Measurements from ENCODE around the gene TRIP13. TPM values are rescaled to one million over a fixed set of nuclear protein-coding genes. Genes with fewer than 3 reads are reported as not detected.
"Not testable (repeated sequence)": the region's sequence is repeated elsewhere in the genome, so short reads cannot be mapped to it uniquely, and the experiment has no call there.

The TRIP13 gene
- 8.8 TPM for polyA plus RNA-seq (2012; ENCODE audit: insufficient read depth, insufficient read length, low read depth)

GRCh38 chr5:892394-893136 is at the start of gene TRIP13, which contains the start of gene BRD9:
Gene TRIP13, plus strand, starts transcription at chr5:892884. Its CDS starts 115 bp downstream, at chr5:892999.
Gene BRD9, minus strand, starts transcription at chr5:892801. Its CDS starts 144 bp downstream, at chr5:892657.
- H3K4me3 ChIP-seq (ENCODE audit: low read depth, low read length): peak within 1 kb of the TSS; percentile 96
- H3K36me3 ChIP-seq: peaks cover 72% of the 10 kb centered on the region
- H3K4me1 ChIP-seq: no peaks in the 10 kb centered on the region
- no peak for TF ChIP-seq CTCF (IDR thresholded peaks at IDR 0.05; ENCODE audit: low read depth, low read length)
- peak; percentile 90 for DNase-seq
- no peaks in the 10 kb centered on the region for H3K27me3 ChIP-seq
- no peaks in the 10 kb centered on the region for H3K9me3 ChIP-seq

GRCh38 chr5:843371-843770 is 49.3 kb upstream of the TRIP13 start:
- H3K4me1 ChIP-seq; H3K36me3 ChIP-seq; H3K9me3 ChIP-seq; H3K27me3 ChIP-seq; H3K4me3 ChIP-seq (ENCODE audit: low read depth, low read length): not testable (repeated sequence)
- DNase-seq: peak; percentile 17

- peak; percentile 24 for DNase-seq
- not testable (repeated sequence) for H3K4me3 ChIP-seq (ENCODE audit: low read depth, low read length); H3K9me3 ChIP-seq; H3K27me3 ChIP-seq; H3K4me1 ChIP-seq; H3K36me3 ChIP-seq
These were observed 48.8 kb upstream of the TRIP13 start for GRCh38 chr5:843926-844325.

DNA sequence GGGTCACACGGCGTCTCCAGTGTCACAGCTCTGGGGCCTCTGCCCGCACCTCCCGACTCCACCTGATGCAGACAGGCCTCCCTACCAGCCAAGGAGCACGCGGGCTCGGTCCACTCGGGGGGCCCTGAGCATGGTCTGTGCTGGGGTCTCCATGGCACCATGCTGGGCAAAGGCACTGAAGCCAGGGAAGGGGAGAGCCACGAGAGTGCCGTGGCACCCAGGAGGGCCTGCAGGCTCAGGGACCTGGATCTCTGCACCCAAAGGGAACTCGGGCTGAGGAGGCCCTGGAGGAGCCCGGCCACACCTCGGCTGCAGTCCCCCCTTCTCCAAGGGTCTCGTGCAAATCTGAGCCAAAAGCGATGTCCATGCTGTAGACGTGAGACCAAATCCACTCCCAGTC is 48.3 kb upstream of the TRIP13 start:
- not testable (repeated sequence) for H3K4me3 ChIP-seq (ENCODE audit: low read depth, low read length); H3K36me3 ChIP-seq; H3K4me1 ChIP-seq; H3K27me3 ChIP-seq; H3K9me3 ChIP-seq
- DNase-seq: peak; percentile 7

DNA sequence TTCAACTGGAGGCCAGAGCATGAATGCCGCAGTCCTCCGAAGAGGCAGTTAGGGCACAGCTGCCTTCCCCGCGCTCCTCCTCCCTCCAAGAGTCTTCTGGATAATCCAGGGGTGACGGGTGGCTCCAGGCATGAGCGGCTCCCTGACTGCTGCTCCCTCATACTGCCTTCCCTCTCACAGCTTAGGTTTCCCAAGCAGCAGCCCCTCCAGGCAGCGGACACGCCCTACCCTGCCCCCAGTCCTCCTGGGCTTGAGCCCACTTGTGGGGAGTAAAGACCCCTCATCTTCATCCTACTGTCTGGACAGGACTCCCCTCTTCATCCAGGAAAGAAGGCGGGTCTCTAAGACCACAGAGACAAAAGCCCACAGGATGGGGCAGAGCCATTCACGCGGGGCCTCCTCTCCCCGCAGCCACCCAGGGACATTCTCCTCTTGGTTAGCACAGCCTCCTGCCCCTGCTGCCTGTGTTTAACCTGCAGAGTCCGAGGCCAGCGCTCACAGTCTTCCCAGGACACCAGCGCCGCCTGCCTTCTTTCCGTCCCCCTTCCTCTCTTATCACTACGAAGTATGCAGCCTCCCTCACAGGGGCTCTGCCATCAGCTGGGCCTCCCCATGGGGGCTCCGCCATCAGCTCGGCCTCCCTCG is 47.5 kb upstream of the TRIP13 start:
- not testable (repeated sequence) for H3K9me3 ChIP-seq; H3K36me3 ChIP-seq; DNase-seq; H3K4me3 ChIP-seq (ENCODE audit: low read depth, low read length); H3K4me1 ChIP-seq; H3K27me3 ChIP-seq

DNA sequence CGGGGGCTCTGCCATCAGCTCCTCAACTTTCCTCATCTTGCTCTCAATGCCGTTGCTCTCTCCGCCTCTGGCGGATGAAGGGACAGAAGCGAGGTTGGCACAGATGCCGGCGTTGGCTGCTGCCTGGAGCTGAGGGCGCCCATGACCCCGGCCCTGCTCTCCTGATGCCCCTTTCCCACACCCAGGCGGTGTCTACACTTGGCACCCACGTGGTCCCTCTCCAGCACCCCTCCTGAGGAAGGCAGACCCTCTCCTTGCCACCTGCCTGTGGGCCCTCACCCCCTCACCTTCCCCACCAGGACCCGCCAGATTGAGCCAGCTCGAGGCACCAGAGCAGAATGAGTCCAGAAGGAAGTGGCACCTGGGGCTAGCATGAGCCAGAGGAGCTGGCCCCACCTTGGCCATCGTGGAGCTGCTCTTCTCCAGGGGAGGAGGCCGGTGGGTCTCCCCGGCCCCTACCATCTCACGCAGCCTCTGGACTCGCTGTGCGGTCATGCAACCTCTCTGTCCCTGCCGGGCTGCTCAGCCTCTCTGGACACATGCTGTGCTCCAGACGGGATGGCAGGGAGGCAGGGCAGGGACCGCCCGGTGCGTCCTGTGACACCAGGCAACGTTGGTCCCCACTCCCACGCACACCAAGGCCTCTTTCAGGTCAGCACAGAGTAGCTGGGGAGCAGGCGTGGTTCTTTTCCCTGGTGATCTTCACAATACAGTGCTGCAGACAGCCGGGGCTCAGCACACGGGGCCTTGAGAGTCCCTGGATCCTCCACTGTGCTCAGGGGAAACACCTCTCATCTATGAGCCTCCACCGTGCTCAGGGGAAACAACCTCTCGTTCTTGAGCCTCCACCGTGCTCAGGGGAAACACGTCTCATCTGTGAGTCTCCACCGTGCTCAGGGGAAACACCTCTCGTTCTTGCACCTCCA is 46.7 kb upstream of the TRIP13 start:
- H3K36me3 ChIP-seq; H3K27me3 ChIP-seq; DNase-seq; H3K4me1 ChIP-seq; H3K4me3 ChIP-seq (ENCODE audit: low read depth, low read length); H3K9me3 ChIP-seq: not testable (repeated sequence)

GRCh38 chr5:846602-847091 is 46.0 kb upstream of the TRIP13 start:
- peaks cover 10% of the 10 kb centered on the region for H3K27me3 ChIP-seq
- not testable (repeated sequence) for H3K4me3 ChIP-seq (ENCODE audit: low read depth, low read length); H3K36me3 ChIP-seq; H3K4me1 ChIP-seq; H3K9me3 ChIP-seq; DNase-seq

GRCh38 chr5:847212-847611 is 45.5 kb upstream of the TRIP13 start:
- not testable (repeated sequence) for H3K36me3 ChIP-seq; H3K9me3 ChIP-seq; H3K4me3 ChIP-seq (ENCODE audit: low read depth, low read length); H3K4me1 ChIP-seq; DNase-seq
- H3K27me3 ChIP-seq: peaks cover 16% of the 10 kb centered on the region

- peaks cover 19% of the 10 kb centered on the region for H3K27me3 ChIP-seq
- H3K9me3 ChIP-seq; H3K36me3 ChIP-seq; H3K4me1 ChIP-seq; DNase-seq; H3K4me3 ChIP-seq (ENCODE audit: low read depth, low read length): not testable (repeated sequence)
These were observed 44.9 kb upstream of the TRIP13 start for GRCh38 chr5:847736-848135.

DNA sequence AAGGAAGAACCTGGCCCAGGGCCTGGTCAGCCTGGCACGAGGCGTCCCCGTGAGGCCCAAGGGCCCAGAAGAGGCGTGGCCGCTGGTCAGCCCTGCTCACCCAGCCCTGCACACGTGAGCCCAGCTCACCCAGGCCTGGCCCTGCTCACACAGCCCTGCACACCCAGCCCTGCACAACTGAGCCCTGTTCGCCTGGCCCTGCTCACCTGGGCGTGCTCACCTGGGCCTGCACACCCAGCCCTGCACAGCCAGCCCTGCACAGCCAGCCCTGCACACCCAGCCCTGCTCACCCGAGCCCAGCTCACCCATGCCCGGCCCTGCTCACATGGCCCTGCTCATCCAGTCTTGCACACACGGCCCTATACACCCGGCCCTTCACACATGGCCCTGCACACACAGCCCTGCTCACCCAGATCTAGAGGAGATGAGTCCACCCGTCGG is 44.0 kb upstream of the TRIP13 start:
- no peak for TF ChIP-seq CTCF (IDR thresholded peaks at IDR 0.05; ENCODE audit: low read depth, low read length)
- Histone ChIP-seq H3K4me1 (peaks cover 7% of the 10 kb centered on the region), H3K36me3 (no peaks in the 10 kb centered on the region), H3K9me3 (no peaks in the 10 kb centered on the region), H3K4me3 (ENCODE audit: low read depth, low read length) (no peak overlapping the region), H3K27me3 (peaks cover 19% of the 10 kb centered on the region)
- DNase-seq: no peak

Data from BE2C (cell line).